Parathyroid adenoma (tissue), 2 donors: Measurements from ENCODE around the gene GCHFR.

Source experiments
- H2AFZ ChIP-seq: fragments of 300-600 bp; sonication (generic); one replicate; pipeline ENCODE4 v1.7.0; 2017; ENCODE audit warnings: antibody characterized with exemption, mild to moderate bottlenecking
- H3K27ac ChIP-seq: fragments of 300-600 bp; sonication (generic); one replicate; pipeline ENCODE4 v1.7.0; 2017
- H3K27me3 ChIP-seq: fragments of 300-600 bp; sonication (generic); one replicate; pipeline ENCODE4 v1.7.0; 2017; ENCODE audit warnings: low read length; ENCODE audit not compliant: control insufficient read depth, insufficient read depth
- H3K36me3 ChIP-seq: fragments of 300-600 bp; sonication (generic); one replicate; pipeline ENCODE4 v1.7.0; 2017; ENCODE audit warnings: low read length; ENCODE audit not compliant: control insufficient read depth, insufficient read depth
- H3K4me1 ChIP-seq: fragments of 300-600 bp; sonication (generic); one replicate; pipeline ENCODE4 v1.7.0; 2017; ENCODE audit warnings: control low read depth
- H3K4me2 ChIP-seq: fragments of 300-600 bp; sonication (generic); one replicate; pipeline ENCODE4 v1.7.0; 2017; ENCODE audit warnings: low read length
- H3K4me3 ChIP-seq: fragments of 300-600 bp; sonication (generic); one replicate; pipeline ENCODE4 v1.7.0; 2017; ENCODE audit warnings: low read depth, low read length
- H3K79me2 ChIP-seq: fragments of 300-600 bp; sonication (generic); one replicate; pipeline ENCODE4 v1.7.0; 2017; ENCODE audit warnings: control low read depth
- H3K9ac ChIP-seq: fragments of 300-600 bp; sonication (generic); one replicate; pipeline ENCODE4 v1.7.0; 2017; ENCODE audit warnings: mild to moderate bottlenecking
- H3K9me3 ChIP-seq: fragments of 300-600 bp; sonication (generic); one replicate; pipeline ENCODE4 v1.7.0; 2017; ENCODE audit warnings: low read length; ENCODE audit not compliant: control insufficient read depth
- TF ChIP-seq, protein P1 (sequence below): fragments of 300-600 bp; sonication (generic); IDR thresholded peaks from one replicate; pipeline ENCODE4 v1.7.0; 2017; ENCODE audit warnings: antibody characterized with exemption, mild to moderate bottlenecking
- donor health status: primary hyperparathyroidism.

The GCHFR gene

DNA sequence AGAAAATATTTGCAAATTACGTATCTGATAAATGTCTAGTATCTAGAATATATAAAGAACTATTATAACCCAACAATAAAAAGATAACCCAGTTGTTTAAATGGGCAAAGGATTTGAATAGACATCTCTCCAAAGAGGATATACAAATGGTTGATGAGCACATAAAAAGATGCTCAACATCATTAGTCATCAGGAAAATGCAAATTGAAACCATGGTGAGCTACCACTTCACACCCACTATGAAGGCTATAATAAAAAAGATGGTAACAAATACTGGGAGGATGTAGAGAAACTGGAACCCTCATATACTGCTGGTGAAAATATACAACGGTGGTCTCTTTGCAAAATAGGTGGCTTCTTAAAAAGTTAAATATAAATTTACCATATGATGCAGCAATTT is 40.9 kb upstream of the GCHFR start:
- Histone ChIP-seq H3K27ac (no peak overlapping the region), H3K4me2 (no peak overlapping the region), H3K9me3 (no peaks in the 10 kb centered on the region), H3K4me1 (no peaks in the 10 kb centered on the region), H2AFZ (no peak overlapping the region), H3K9ac (no peak overlapping the region), H3K27me3 (no peaks in the 10 kb centered on the region), H3K4me3 (no peak overlapping the region), H3K79me2 (no peaks in the 10 kb centered on the region), H3K36me3 (no peaks in the 10 kb centered on the region)
- TF ChIP-seq, protein P1, sequence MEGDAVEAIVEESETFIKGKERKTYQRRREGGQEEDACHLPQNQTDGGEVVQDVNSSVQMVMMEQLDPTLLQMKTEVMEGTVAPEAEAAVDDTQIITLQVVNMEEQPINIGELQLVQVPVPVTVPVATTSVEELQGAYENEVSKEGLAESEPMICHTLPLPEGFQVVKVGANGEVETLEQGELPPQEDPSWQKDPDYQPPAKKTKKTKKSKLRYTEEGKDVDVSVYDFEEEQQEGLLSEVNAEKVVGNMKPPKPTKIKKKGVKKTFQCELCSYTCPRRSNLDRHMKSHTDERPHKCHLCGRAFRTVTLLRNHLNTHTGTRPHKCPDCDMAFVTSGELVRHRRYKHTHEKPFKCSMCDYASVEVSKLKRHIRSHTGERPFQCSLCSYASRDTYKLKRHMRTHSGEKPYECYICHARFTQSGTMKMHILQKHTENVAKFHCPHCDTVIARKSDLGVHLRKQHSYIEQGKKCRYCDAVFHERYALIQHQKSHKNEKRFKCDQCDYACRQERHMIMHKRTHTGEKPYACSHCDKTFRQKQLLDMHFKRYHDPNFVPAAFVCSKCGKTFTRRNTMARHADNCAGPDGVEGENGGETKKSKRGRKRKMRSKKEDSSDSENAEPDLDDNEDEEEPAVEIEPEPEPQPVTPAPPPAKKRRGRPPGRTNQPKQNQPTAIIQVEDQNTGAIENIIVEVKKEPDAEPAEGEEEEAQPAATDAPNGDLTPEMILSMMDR, result no peak

DNA sequence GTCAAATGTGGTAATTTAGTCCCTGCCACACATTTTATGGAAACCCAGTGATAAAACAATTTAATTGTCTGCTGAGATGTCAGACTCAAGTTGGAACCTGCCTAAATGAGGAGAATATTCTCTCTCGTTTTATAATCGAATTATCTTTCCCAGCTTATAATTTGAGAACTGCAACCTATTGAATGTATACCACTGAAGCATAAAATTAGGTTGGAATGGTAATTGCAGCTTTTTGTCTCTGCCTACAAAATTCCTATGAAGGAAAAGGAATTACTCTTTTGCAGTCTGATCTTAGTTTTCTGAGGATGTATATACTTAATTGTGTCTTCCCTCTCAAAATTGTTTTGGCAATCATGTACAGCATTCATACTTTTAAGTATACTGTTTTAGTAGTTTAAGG is 39.9 kb upstream of the GCHFR start:
- Histone ChIP-seq H3K9me3 (no peaks in the 10 kb centered on the region), H3K9ac (no peak overlapping the region), H3K36me3 (no peaks in the 10 kb centered on the region), H2AFZ (no peak overlapping the region), H3K4me2 (no peak overlapping the region), H3K79me2 (no peaks in the 10 kb centered on the region), H3K4me1 (no peaks in the 10 kb centered on the region), H3K27ac (no peak overlapping the region), H3K4me3 (no peak overlapping the region), H3K27me3 (no peaks in the 10 kb centered on the region)
- TF ChIP-seq, protein P1, result no peak

DNA sequence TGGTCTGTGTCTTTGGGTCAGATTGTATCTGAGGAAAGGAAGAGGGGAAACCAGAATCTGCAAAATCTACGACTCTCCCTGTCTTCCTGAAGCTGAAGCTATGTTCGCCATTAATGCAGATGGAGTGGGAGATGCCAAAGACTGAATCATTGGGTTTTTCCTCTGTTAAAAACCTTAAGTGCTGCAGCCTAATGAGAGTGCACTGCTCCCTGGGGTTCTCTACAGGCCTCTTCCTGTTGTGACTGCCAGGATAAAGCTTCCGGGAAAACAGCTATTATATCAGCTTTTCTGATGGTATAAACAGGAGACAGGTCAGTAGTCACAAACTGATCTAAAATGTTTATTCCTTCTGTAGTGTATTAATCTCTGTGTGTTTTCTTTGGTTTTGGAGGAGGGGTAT is 32.8 kb upstream of the GCHFR start:
- Histone ChIP-seq H3K36me3 (no peaks in the 10 kb centered on the region), H3K27ac (no peak overlapping the region), H3K4me3 (no peak overlapping the region), H3K4me2 (no peak overlapping the region), H3K79me2 (no peaks in the 10 kb centered on the region), H3K9ac (no peak overlapping the region), H3K4me1 (no peaks in the 10 kb centered on the region), H3K9me3 (no peaks in the 10 kb centered on the region), H2AFZ (no peak overlapping the region), H3K27me3 (no peaks in the 10 kb centered on the region)
- TF ChIP-seq, protein P1, result no peak

DNA sequence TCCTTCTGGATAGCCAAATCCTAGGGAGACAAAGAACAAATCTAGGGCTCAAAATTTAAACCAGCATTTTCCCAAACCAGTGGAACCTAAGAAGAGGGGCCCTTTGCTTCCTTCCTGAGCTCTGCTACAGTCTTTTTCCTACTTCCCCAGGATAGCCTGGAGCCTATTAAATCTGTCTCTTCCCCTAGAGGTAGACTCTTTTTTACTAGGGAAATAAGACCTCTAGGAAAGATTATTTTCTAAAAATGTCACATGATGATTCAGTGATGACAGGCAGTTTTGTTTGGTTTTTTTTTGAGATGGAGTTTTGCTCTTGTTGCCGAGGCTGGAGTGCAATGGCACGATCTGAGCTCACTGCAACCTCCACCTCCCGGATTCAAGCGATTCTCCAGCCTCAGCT is 27.3 kb upstream of the GCHFR start:
- Histone ChIP-seq H3K27me3 (no peaks in the 10 kb centered on the region), H3K4me2 (no peak overlapping the region), H3K9me3 (no peaks in the 10 kb centered on the region), H3K27ac (no peak overlapping the region), H3K4me3 (no peak overlapping the region), H3K4me1 (no peaks in the 10 kb centered on the region), H3K36me3 (no peaks in the 10 kb centered on the region), H2AFZ (no peak overlapping the region), H3K79me2 (no peaks in the 10 kb centered on the region), H3K9ac (no peak overlapping the region)
- TF ChIP-seq, protein P1, result no peak

DNA sequence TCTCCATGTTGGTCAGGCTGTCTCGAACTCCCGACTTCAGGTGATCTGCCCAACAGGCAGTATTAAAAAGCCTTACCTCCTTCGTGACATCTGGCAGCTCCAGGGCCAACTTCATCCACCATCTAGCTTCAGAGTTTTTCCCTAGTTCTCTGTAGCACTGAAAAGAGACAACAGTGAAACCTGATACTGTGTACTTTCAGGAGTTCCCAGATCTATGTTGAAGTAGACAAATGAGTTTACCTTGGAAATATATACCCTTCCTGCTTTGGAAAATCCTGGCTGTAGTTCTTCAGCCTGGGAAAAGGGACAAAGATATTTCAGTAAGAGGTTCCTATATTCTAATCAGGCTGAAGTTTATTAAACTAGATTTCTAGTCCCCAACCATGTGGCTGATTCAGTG is 26.8 kb upstream of the GCHFR start:
- Histone ChIP-seq H3K36me3 (no peaks in the 10 kb centered on the region), H3K27me3 (no peaks in the 10 kb centered on the region), H3K27ac (no peak overlapping the region), H2AFZ (no peak overlapping the region), H3K79me2 (no peaks in the 10 kb centered on the region), H3K9ac (no peak overlapping the region), H3K4me1 (no peaks in the 10 kb centered on the region), H3K4me2 (no peak overlapping the region), H3K4me3 (no peak overlapping the region), H3K9me3 (no peaks in the 10 kb centered on the region)
- TF ChIP-seq, protein P1, result no peak
